ENCODE data around the gene S100A3. TPM values are rescaled to one million over a fixed set of nuclear protein-coding genes. Genes with fewer than 3 reads are reported as not detected.
"Not testable (repeated sequence)": the region's sequence is repeated elsewhere in the genome, so short reads cannot be mapped to it uniquely, and the experiment has no call there.

S100A3 gene, protein sequence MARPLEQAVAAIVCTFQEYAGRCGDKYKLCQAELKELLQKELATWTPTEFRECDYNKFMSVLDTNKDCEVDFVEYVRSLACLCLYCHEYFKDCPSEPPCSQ
- total RNA-seq (2014; rRNA removed; shearing (Covaris generic); ENCODE audit: low replicate concordance), result not detected in 2 replicates

DNA sequence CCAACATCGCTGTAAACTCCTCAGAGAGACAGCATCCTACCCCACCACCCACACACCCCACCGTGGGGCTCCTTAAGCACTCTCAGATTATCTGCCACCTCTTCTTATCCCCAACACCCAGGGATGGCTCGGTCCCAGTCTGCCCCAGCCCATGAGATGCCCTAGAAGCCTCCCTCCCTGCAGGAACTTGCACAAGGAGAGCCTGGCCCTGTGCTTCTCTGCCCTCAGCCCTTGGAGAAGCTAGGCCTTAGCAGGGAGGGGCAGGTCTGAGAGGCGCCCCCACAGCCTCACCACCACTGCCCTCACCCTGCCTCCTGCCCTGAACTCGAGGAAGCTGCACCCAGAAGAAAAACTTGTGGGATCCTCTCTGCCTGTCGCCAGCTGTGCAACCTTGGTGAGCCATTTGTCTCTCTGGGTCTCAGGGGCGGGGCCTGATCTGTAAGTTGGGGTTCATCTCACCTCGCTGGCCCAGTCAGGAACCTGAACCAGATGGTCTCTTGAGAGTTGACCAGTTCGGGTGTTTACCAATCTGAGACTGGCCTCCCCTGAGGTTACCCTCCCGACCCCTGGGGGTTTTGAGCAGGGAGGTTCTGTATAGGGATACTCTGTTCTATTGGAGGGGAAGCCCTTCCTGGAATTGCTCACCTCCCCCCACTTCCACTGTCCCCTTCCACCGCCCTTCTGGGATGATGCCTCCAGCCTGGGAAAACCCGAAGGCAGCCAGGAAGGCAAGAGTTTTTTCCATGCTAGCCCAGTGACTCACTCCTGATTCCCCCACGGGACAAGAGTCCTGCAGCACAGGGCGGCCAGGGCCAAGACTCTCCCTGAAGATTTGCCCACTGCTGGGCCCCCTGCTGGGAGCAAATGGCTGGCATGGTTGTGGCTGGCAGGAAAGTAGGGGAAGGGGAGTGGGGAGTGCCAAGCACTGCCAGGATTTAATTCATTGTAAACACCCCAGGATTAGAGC lies at the start of gene S100A3:
S100A3 (minus strand) TSS at position 537 of the 967 bp plus-strand sequence. CDS start 773 bp downstream, outside the sequence.
- no peak within 1 kb of the TSS for H2AFZ ChIP-seq (ENCODE audit: low read length)
- H3K36me3 ChIP-seq (ENCODE audit: insufficient read depth, low read length), result no peaks in the 10 kb centered on the region
- peaks cover 14% of the 10 kb centered on the region for H3K4me1 ChIP-seq (ENCODE audit: low read length)
- no peaks in the 10 kb centered on the region for H4K20me1 ChIP-seq (ENCODE audit: insufficient read depth, low read depth, low read length)
- no peaks in the 10 kb centered on the region for H3K9me3 ChIP-seq (ENCODE audit: low read length)
- no peaks in the 10 kb centered on the region for H3K79me2 ChIP-seq (ENCODE audit: low read length)
- H3K27ac ChIP-seq (ENCODE audit: low read length), result no peak within 1 kb of the TSS
- DNase-seq, result no peak
- H3K27me3 ChIP-seq (ENCODE audit: low read length), result no peaks in the 10 kb centered on the region
- H3K4me2 ChIP-seq (ENCODE audit: low read depth, low read length, poor library complexity, severe bottlenecking), result no peak within 1 kb of the TSS
- H3K9ac ChIP-seq (ENCODE audit: low read length), result no peak within 1 kb of the TSS
- no peaks in the 10 kb centered on the region for H3K9me2 ChIP-seq (replicated peaks; ENCODE audit: insufficient read depth, low read length)
- H3K4me3 ChIP-seq (ENCODE audit: low read length), result no peak within 1 kb of the TSS

DNA sequence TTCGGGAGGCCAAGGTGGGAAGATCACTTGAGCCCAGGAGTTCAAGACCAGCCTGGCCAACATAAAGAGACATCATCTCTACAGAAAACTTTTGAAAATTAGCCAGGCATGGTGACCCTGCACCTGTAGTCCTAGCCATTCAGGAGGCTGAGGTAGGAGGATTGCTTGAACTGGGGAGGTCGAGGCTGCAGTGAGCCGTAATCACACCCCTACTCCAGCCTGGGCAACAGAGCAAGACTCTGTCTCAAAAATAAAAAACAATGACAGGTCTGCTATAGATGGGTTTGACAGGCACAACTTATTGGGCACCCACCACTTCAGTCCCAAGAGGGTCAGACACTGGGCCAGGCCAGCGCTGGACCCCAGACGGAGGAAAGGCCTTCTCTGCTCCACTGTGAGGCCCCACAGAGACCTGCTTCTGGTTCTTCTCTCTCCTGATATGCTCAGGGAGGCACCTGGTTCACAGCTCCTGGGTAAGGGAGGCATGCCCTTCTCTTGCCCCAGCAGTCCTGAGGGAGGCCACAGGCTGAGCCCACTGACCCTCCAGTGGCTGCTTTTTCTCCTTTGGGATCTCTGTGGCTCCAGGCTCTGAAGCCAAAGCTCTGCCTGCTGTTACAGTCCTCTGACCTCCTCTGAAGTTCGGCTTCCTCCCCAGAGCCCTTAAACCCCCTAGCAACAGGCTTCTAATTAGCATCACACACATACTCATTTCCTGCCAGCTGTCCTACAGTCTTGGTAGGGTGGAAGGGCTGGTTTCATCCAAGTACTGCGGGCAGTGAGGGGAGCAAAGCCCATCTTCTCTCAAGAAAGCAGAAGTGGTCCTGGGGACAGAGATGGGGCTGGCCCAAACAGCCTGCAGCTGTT lies 49.5 kb upstream of the S100A3 start:
- peak; percentile 91 for DNase-seq
- Histone ChIP-seq H3K27me3 (ENCODE audit: low read length) (no peaks in the 10 kb centered on the region), H2AFZ (ENCODE audit: low read length) (no peak overlapping the region; the same call in 1 of the 2 replicates), H4K20me1 (ENCODE audit: insufficient read depth, low read depth, low read length) (no peaks in the 10 kb centered on the region), H3K4me3 (ENCODE audit: low read length) (peak overlapping the region; percentile 19; the same call in 1 of the 2 replicates), H3K4me1 (ENCODE audit: low read length) (peaks cover 33% of the 10 kb centered on the region), H3K79me2 (ENCODE audit: low read length) (no peaks in the 10 kb centered on the region), H3K27ac (ENCODE audit: low read length) (peak overlapping the region; percentile 84), H3K36me3 (ENCODE audit: insufficient read depth, low read length) (no peaks in the 10 kb centered on the region), H3K4me2 (ENCODE audit: low read depth, low read length, poor library complexity, severe bottlenecking) (peak overlapping the region; percentile 60), H3K9ac (ENCODE audit: low read length) (peak overlapping the region; percentile 61), H3K9me2 (replicated peaks; ENCODE audit: insufficient read depth, low read length) (no peaks in the 10 kb centered on the region), H3K9me3 (ENCODE audit: low read length) (no peaks in the 10 kb centered on the region)

DNA sequence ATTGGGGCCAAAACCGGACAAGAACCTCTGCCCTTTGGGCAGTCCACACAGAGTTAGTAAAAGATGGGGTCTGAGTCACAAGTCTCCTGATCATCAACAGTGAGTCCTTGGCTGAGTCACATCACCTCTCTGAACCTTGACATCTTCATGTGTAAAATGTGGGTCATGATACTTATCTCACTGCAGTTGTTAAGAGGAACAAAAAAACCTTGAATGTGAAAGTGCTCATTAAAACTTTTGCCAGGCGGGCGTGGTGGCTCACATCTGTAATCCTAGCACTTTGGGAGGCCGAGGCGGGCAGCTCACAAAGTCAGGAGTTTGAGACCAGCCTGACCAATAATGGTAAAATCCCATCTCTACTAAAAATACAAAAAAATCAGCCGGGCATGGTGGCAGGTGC lies 48.1 kb upstream of the S100A3 start:
- Histone ChIP-seq H3K36me3 (ENCODE audit: insufficient read depth, low read length) (no peaks in the 10 kb centered on the region), H4K20me1 (ENCODE audit: insufficient read depth, low read depth, low read length) (no peaks in the 10 kb centered on the region), H3K4me3 (ENCODE audit: low read length) (no peak overlapping the region), H3K4me2 (ENCODE audit: low read depth, low read length, poor library complexity, severe bottlenecking) (no peak overlapping the region), H3K9me2 (replicated peaks; ENCODE audit: insufficient read depth, low read length) (no peaks in the 10 kb centered on the region), H3K9me3 (ENCODE audit: low read length) (no peaks in the 10 kb centered on the region), H3K27me3 (ENCODE audit: low read length) (no peaks in the 10 kb centered on the region), H3K79me2 (ENCODE audit: low read length) (no peaks in the 10 kb centered on the region), H2AFZ (ENCODE audit: low read length) (no peak overlapping the region), H3K4me1 (ENCODE audit: low read length) (peaks cover 33% of the 10 kb centered on the region), H3K27ac (ENCODE audit: low read length) (no peak overlapping the region), H3K9ac (ENCODE audit: low read length) (no peak overlapping the region)
- DNase-seq, result no peak

DNA sequence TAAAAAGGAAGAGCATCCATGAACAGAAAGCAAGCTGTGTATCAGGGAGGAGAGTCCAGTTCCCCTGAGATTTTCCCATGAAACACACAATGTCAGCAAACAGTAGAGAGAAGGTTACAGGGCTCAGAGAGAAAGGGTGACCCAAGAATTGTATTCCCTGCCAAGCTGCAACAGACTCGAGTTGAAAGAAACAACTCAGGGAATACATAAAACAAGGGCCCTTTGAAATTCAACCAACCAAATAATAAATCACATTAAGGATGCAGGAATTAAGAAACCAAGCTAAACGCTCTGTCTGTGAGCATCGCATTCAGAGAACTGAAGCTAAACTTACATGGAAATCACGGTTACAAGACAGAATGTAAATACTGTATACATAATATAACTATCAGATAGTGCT lies 43.7 kb upstream of the S100A3 start:
- no peaks in the 10 kb centered on the region for H3K79me2 ChIP-seq (ENCODE audit: low read length)
- no peaks in the 10 kb centered on the region for H3K36me3 ChIP-seq (ENCODE audit: insufficient read depth, low read length)
- no peaks in the 10 kb centered on the region for H3K9me2 ChIP-seq (replicated peaks; ENCODE audit: insufficient read depth, low read length)
- no peaks in the 10 kb centered on the region for H3K27me3 ChIP-seq (ENCODE audit: low read length)
- H4K20me1 ChIP-seq (ENCODE audit: insufficient read depth, low read depth, low read length), result no peaks in the 10 kb centered on the region
- no peak overlapping the region for H3K4me2 ChIP-seq (ENCODE audit: low read depth, low read length, poor library complexity, severe bottlenecking)
- H3K9ac ChIP-seq (ENCODE audit: low read length), result no peak overlapping the region
- H3K27ac ChIP-seq (ENCODE audit: low read length), result no peak overlapping the region
- H2AFZ ChIP-seq (ENCODE audit: low read length), result peak overlapping the region; percentile 42; the same call in 1 of the 2 replicates
- no peaks in the 10 kb centered on the region for H3K9me3 ChIP-seq (ENCODE audit: low read length)
- no peak overlapping the region for H3K4me3 ChIP-seq (ENCODE audit: low read length)
- H3K4me1 ChIP-seq (ENCODE audit: low read length), result peaks cover 12% of the 10 kb centered on the region
- DNase-seq, result no peak

DNA sequence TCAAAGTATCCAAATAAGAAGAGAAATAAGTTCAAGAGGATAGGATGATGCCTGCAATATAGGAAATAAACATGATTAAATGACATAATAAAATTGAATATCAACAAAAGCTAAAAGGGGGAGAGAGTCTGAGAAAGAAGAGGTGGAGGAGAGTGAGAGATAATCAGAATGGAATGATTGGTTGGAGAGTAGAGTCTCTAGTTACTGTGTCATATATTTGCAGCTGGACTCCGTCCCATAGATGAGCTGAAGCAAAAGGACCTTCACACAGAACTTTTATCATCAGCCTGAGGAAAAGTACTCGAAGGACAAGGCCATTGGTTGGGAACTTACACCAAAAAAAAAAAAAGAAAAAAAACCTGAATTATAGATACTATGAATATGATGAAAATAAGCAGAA lies 39.4 kb upstream of the S100A3 start:
- Histone ChIP-seq H3K27ac (ENCODE audit: low read length) (no peak overlapping the region), H3K4me1 (ENCODE audit: low read length) (no peaks in the 10 kb centered on the region), H3K9ac (ENCODE audit: low read length) (no peak overlapping the region), H4K20me1 (ENCODE audit: insufficient read depth, low read depth, low read length) (no peaks in the 10 kb centered on the region), H3K4me3 (ENCODE audit: low read length) (no peak overlapping the region), H3K27me3 (ENCODE audit: low read length) (no peaks in the 10 kb centered on the region), H2AFZ (ENCODE audit: low read length) (no peak overlapping the region), H3K79me2 (ENCODE audit: low read length) (no peaks in the 10 kb centered on the region), H3K9me3 (ENCODE audit: low read length) (no peaks in the 10 kb centered on the region), H3K9me2 (replicated peaks; ENCODE audit: insufficient read depth, low read length) (no peaks in the 10 kb centered on the region), H3K4me2 (ENCODE audit: low read depth, low read length, poor library complexity, severe bottlenecking) (no peak overlapping the region), H3K36me3 (ENCODE audit: insufficient read depth, low read length) (no peaks in the 10 kb centered on the region)
- DNase-seq, result no peak

DNA sequence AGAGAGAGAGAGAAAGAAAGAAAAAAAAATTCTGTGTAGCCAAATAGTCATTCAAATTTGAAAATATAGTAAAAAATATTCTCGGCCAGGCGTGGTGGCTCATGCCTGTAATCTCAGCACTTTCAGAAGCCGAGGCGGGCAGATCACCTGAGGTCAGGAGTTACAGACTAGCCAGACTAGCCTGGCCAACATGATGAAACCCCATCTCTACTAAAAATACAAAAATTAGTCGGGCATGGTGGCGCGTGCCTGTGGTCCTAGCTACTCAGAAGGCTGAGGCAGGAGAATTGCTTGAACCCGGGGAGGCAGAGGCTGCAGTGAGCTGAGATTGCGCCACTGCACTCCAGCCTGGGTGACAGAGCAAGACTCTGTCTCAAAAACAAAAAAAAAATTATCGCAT lies 39.0 kb upstream of the S100A3 start:
- H3K36me3 ChIP-seq (ENCODE audit: insufficient read depth, low read length); H3K9me3 ChIP-seq (ENCODE audit: low read length); H3K9ac ChIP-seq (ENCODE audit: low read length); H3K4me3 ChIP-seq (ENCODE audit: low read length); H3K27me3 ChIP-seq (ENCODE audit: low read length); H3K79me2 ChIP-seq (ENCODE audit: low read length); H4K20me1 ChIP-seq (ENCODE audit: insufficient read depth, low read depth, low read length); H2AFZ ChIP-seq (ENCODE audit: low read length); H3K4me2 ChIP-seq (ENCODE audit: low read depth, low read length, poor library complexity, severe bottlenecking); DNase-seq; H3K4me1 ChIP-seq (ENCODE audit: low read length); H3K27ac ChIP-seq (ENCODE audit: low read length); H3K9me2 ChIP-seq (replicated peaks; ENCODE audit: insufficient read depth, low read length): not testable (repeated sequence)

DNA sequence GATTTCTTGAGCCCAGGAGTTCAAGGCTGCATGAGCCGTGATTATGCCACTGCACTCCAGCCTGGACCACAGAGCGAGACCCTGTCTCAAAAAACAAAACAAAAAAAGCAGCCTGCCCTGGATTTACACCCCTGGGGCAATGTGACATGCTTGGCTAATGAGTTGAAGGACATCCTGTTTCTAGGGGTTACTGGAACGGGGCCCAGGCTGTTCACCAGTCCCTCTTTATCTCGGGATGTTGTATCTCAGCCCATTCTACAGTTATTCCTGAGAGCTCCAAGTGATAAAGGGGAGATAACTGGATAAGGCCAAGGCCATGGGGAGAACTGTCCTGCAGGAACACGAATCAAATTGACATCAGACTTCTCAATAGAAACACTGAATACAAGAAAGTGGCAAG lies 38.3 kb upstream of the S100A3 start:
- DNase-seq, result no peak
- H3K36me3 ChIP-seq (ENCODE audit: insufficient read depth, low read length), result no peaks in the 10 kb centered on the region
- H3K79me2 ChIP-seq (ENCODE audit: low read length), result no peaks in the 10 kb centered on the region
- H3K4me1 ChIP-seq (ENCODE audit: low read length), result no peaks in the 10 kb centered on the region
- no peak overlapping the region for H3K9ac ChIP-seq (ENCODE audit: low read length)
- H3K9me3 ChIP-seq (ENCODE audit: low read length), result no peaks in the 10 kb centered on the region
- no peaks in the 10 kb centered on the region for H3K27me3 ChIP-seq (ENCODE audit: low read length)
- no peaks in the 10 kb centered on the region for H4K20me1 ChIP-seq (ENCODE audit: insufficient read depth, low read depth, low read length)
- H3K4me3 ChIP-seq (ENCODE audit: low read length), result no peak overlapping the region
- 0 out of 2 replicates have a peak overlapping the region, but pooled peaks have one; percentile 13 for H2AFZ ChIP-seq (ENCODE audit: low read length)
- H3K27ac ChIP-seq (ENCODE audit: low read length), result no peak overlapping the region
- H3K4me2 ChIP-seq (ENCODE audit: low read depth, low read length, poor library complexity, severe bottlenecking), result no peak overlapping the region
- no peaks in the 10 kb centered on the region for H3K9me2 ChIP-seq (replicated peaks; ENCODE audit: insufficient read depth, low read length)

DNA sequence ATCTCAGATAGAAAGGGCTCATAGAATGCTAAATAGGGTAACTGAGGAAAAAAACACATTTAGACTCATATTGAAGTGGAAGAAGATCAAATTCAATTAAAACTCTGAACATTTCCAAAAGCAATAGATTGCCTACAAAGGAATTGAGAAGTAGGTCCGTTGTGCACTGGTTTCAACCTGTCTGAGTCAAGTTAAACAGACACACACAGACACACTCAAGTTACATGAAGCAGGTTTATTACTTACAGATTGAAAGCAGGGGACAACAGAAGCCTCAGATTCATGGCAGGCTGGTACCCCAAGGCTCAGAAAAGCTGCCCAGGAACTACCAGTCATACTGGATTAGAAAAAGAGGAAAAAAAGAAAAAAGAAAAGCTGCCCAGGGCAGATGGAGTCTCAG lies 37.3 kb upstream of the S100A3 start:
- H3K4me3 ChIP-seq (ENCODE audit: low read length), result no peak overlapping the region
- H3K79me2 ChIP-seq (ENCODE audit: low read length), result no peaks in the 10 kb centered on the region
- H3K27me3 ChIP-seq (ENCODE audit: low read length), result no peaks in the 10 kb centered on the region
- H3K4me1 ChIP-seq (ENCODE audit: low read length), result no peaks in the 10 kb centered on the region
- H2AFZ ChIP-seq (ENCODE audit: low read length), result no peak overlapping the region
- no peak for DNase-seq
- H3K9ac ChIP-seq (ENCODE audit: low read length), result no peak overlapping the region
- no peaks in the 10 kb centered on the region for H4K20me1 ChIP-seq (ENCODE audit: insufficient read depth, low read depth, low read length)
- H3K4me2 ChIP-seq (ENCODE audit: low read depth, low read length, poor library complexity, severe bottlenecking), result no peak overlapping the region
- H3K27ac ChIP-seq (ENCODE audit: low read length), result no peak overlapping the region
- no peaks in the 10 kb centered on the region for H3K9me3 ChIP-seq (ENCODE audit: low read length)
- H3K9me2 ChIP-seq (replicated peaks; ENCODE audit: insufficient read depth, low read length), result no peaks in the 10 kb centered on the region
- no peaks in the 10 kb centered on the region for H3K36me3 ChIP-seq (ENCODE audit: insufficient read depth, low read length)

All from Karpas-422 (cell line).